Smooth muscle cell (in vitro differentiated cells): ENCODE results near the gene LTBP4. TPM values are rescaled to one million over a fixed set of nuclear protein-coding genes. Genes with fewer than 3 reads are reported as not detected.
A peak's percentile ranks its signal among the peaks of the same experiment; 100 is the strongest.
"Not testable (repeated sequence)": the region's sequence is repeated elsewhere in the genome, so short reads cannot be mapped to it uniquely, and the experiment has no call there.

Experiments used
- DNase-seq: peaks from one replicate; lab custom pipeline; 2025; ENCODE audit not compliant: unreplicated experiment; lab: John Stamatoyannopoulos, UW
- H2AFZ ChIP-seq: fragments of 200-600 bp; sonication (generic); 2 replicates; pipeline ENCODE4 v1.6.0; 2016; ENCODE audit warnings: antibody characterized with exemption, low read depth, mild to moderate bottlenecking
- H3F3A ChIP-seq: fragments of 200-600 bp; sonication (generic); 2 replicates; pipeline ENCODE4 v1.6.0; 2017; ENCODE audit warnings: antibody characterized with exemption, low read depth
- H3K27ac ChIP-seq: fragments of 200-600 bp; sonication (generic); 2 replicates; pipeline ENCODE4 v1.5.1; 2016; ENCODE audit warnings: low read depth, mild to moderate bottlenecking
- H3K27me3 ChIP-seq: fragments of 200-600 bp; sonication (generic); 2 replicates; pipeline ENCODE4 v1.6.1; 2016; ENCODE audit warnings: low read depth, mild to moderate bottlenecking
- H3K36me3 ChIP-seq: fragments of 200-600 bp; sonication (generic); 2 replicates; pipeline ENCODE4 v1.5.1; 2016; ENCODE audit warnings: low read depth
- H3K4me1 ChIP-seq: fragments of 200-600 bp; sonication (generic); 2 replicates; pipeline ENCODE4 v1.5.1; 2016; ENCODE audit warnings: low read depth
- H3K4me2 ChIP-seq: fragments of 200-600 bp; sonication (generic); 2 replicates; pipeline ENCODE4 v1.6.0; 2016; ENCODE audit warnings: mild to moderate bottlenecking
- H3K4me3 ChIP-seq: fragments of 200-600 bp; sonication (generic); 2 replicates; pipeline ENCODE4 v1.5.1; 2016; ENCODE audit warnings: mild to moderate bottlenecking
- H3K79me2 ChIP-seq: fragments of 200-600 bp; sonication (generic); 2 replicates; pipeline ENCODE4 v1.6.0; 2016; ENCODE audit warnings: low read depth, mild to moderate bottlenecking
- H3K9ac ChIP-seq: fragments of 200-600 bp; sonication (generic); 2 replicates; pipeline ENCODE4 v1.6.0; 2016; ENCODE audit warnings: low read depth
- H3K9me3 ChIP-seq: fragments of 200-600 bp; sonication (generic); replicated peaks from 2 replicates; pipeline ENCODE4 v1.5.1; 2016; ENCODE audit warnings: low read depth
- H4K20me1 ChIP-seq: fragments of 200-600 bp; sonication (generic); 2 replicates; pipeline ENCODE4 v1.6.0; 2016; ENCODE audit warnings: low read depth
- WGBS: methylation state at CpG from one replicate; pipeline ENCODE4 v1.1.7; 2016; ENCODE audit warnings: low lambda C conversion rate; 5-methylcytosine and 5-hydroxymethylcytosine counted together
- polyA plus RNA-seq: library from polyadenylated mRNA; unstranded; fragments of >200 nt; fragmentation: Nextera tagmentation; extraction: Ambion mirVana; gene quantifications from 2 replicates; pipeline ENCODE4 v1.2.1, GENCODE V29; 2016
- total RNA-seq: library from RNA; depleted of rRNA; stranded (reverse); fragments of >200 nt; gene quantifications from 2 replicates; pipeline ENCODE4 v1.2.3, GENCODE V29; 2014
- TF ChIP-seq, protein P1 (sequence below): fragments of 200-600 bp; sonication (generic); IDR thresholded peaks from 2 replicates; pipeline ENCODE4 v1.5.1; 2017; ENCODE audit warnings: borderline replicate concordance, mild to moderate bottlenecking, antibody characterized with exemption; ENCODE audit not compliant: insufficient read depth, poor library complexity, severe bottlenecking

The LTBP4 gene
- total and polyA plus RNA-seq, 2 experiments from 2014 or later, result 38.5 to 188 TPM

DNA sequence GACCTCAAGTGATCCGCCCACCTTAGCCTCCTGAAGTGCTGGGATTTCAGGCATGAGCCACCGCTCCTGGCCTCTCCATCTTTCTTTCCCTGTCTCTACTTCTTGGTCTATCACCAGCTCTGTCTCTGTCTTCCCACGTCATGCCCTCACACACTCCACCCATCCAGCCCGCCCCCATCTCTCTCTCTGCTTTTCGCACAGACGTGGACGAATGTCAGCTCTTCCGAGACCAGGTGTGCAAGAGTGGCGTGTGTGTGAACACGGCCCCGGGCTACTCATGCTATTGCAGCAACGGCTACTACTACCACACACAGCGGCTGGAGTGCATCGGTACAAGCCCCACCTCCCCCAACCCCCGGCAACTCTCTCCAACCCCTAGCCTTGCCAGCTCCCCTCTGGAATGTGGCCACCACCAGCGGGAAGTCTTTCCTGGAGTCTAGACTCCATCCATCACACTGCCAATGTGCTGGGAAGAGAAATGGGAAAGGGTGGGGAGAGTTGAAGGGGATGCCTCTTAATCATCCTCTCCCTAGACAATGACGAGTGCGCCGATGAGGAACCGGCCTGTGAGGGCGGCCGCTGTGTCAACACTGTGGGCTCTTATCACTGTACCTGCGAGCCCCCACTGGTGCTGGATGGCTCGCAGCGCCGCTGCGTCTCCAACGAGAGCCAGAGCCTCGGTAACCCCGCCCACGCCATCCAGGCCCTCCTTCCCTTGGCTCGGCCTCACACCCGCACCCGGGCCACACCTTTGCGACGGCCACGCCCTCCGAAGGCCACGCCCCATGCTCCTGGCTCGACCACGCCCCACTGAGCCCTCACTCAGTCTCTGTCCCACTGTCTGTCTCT, 22.5 kb downstream of the LTBP4 start:
- Histone ChIP-seq H3K27me3 (no peaks in the 10 kb centered on the region), H3K9me3 (no peaks in the 10 kb centered on the region), H4K20me1 (peaks cover 41% of the 10 kb centered on the region), H3K79me2 (no peaks in the 10 kb centered on the region), H3K4me1 (peaks cover 9% of the 10 kb centered on the region), H3K36me3 (no peaks in the 10 kb centered on the region), H2AFZ (no peak overlapping the region), H3K27ac (peak overlapping the region; percentile 19), H3K4me2 (no peak overlapping the region), H3K4me3 (no peak overlapping the region), H3F3A (no peaks in the 10 kb centered on the region), H3K9ac (no peak overlapping the region)
- DNase-seq, result no peak
- 30% methylated on average over 41 of the region's 41 CpGs for WGBS
- TF ChIP-seq, protein P1, sequence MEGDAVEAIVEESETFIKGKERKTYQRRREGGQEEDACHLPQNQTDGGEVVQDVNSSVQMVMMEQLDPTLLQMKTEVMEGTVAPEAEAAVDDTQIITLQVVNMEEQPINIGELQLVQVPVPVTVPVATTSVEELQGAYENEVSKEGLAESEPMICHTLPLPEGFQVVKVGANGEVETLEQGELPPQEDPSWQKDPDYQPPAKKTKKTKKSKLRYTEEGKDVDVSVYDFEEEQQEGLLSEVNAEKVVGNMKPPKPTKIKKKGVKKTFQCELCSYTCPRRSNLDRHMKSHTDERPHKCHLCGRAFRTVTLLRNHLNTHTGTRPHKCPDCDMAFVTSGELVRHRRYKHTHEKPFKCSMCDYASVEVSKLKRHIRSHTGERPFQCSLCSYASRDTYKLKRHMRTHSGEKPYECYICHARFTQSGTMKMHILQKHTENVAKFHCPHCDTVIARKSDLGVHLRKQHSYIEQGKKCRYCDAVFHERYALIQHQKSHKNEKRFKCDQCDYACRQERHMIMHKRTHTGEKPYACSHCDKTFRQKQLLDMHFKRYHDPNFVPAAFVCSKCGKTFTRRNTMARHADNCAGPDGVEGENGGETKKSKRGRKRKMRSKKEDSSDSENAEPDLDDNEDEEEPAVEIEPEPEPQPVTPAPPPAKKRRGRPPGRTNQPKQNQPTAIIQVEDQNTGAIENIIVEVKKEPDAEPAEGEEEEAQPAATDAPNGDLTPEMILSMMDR, result no peak

DNA sequence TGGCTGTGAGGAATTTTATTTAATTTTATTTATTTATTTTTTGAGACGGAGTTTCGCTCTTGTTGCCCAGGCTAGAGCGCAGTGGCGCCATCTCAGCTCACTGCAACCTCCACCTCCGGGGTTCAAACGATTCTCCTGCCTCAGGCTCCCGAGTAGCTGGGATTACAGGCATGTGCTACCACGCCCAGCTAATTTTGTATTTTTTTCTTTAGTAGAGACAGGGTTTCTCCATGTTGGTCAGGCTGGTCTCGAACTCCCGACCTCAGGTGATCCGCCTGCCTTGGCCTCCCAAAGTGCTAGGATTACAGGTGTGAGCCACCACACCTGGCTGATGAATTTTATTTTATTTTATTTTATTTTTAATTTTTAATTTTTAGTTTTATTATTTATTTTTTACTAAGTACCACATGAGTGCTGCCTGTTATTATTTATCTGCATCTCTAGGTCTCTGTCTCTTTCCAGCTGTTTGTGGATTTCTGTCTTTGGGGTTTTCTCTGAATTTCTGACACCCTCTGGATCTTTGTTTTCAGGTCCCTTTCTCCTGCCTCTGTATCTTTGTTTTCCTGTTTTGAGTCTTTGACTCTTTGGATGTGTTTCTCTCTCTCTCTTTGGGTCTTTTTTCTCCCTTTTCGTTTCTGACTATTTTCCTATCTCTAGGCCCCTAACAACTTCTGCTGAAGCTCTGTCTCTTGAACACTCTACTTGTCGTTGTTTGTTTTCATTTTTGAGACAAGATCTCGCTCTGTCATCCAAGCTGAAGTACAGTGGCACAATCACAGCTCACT, 23.4 kb downstream of the LTBP4 start:
- H3F3A ChIP-seq, DNase-seq, H3K36me3 ChIP-seq, H3K79me2 ChIP-seq, H3K4me2 ChIP-seq, H3K4me1 ChIP-seq, H3K4me3 ChIP-seq, H3K9me3 ChIP-seq, H3K9ac ChIP-seq, H2AFZ ChIP-seq, H3K27ac ChIP-seq, H3K27me3 ChIP-seq: not testable (repeated sequence)
- WGBS, result 85% methylated on average over 14 of the region's 14 CpGs
- H4K20me1 ChIP-seq, result peaks cover 32% of the 10 kb centered on the region

DNA sequence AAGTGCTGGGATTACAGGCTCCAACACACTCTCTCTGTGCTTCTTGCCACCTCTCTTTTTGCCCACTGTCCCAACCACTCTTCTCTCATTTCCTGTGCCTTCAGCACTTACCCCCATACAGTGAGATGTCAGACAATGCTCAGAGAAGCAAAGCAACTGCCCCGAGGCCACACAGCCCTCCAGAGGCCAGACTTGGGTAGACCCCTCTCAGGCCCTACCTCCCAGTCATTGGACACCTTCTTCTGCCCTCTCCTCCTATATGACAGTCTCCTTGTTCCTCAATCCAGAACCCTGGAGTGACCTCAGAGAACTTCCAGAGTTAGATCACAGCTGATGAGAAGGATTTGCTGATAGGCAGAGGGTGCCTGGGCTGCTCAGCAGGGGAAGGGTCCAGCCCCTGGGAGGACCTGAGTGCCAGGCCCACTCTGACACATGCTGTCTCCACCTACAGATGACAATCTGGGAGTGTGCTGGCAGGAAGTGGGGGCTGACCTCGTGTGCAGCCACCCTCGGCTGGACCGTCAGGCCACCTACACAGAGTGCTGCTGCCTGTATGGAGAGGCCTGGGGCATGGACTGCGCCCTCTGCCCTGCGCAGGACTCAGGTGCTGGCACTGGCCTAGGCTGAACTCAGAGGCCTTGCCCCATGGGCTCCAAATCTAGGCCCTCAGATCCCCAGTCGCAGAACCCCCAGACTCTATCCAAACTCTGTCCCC, 24.4 kb downstream of the LTBP4 start:
- TF ChIP-seq, protein P1, result no peak
- H3K36me3 ChIP-seq, result no peaks in the 10 kb centered on the region
- WGBS, result 67% methylated on average over 7 of the region's 7 CpGs
- H3K27ac ChIP-seq, result no peak overlapping the region
- DNase-seq, result no peak
- H4K20me1 ChIP-seq, result peaks cover 31% of the 10 kb centered on the region
- H3K4me1 ChIP-seq, result peaks cover 9% of the 10 kb centered on the region
- no peaks in the 10 kb centered on the region for H3K27me3 ChIP-seq
- H3K79me2 ChIP-seq, result no peaks in the 10 kb centered on the region
- no peak overlapping the region for H3K4me2 ChIP-seq
- no peak overlapping the region for H3K9ac ChIP-seq
- no peak overlapping the region for H3K4me3 ChIP-seq
- H3K9me3 ChIP-seq, result no peaks in the 10 kb centered on the region
- no peaks in the 10 kb centered on the region for H3F3A ChIP-seq
- no peak overlapping the region for H2AFZ ChIP-seq

DNA sequence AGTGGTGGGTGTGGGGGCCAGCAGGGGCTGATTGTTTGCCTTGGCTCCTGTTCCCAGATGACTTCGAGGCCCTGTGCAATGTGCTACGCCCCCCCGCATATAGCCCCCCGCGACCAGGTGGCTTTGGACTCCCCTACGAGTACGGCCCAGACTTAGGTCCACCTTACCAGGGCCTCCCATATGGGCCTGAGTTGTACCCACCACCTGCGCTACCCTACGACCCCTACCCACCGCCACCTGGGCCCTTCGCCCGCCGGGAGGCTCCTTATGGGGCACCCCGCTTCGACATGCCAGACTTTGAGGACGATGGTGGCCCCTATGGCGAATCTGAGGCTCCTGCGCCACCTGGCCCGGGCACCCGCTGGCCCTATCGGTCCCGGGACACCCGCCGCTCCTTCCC, 25.7 kb downstream of the LTBP4 start:
- no peaks in the 10 kb centered on the region for H3K36me3 ChIP-seq
- no peak overlapping the region for H3K9ac ChIP-seq
- no peaks in the 10 kb centered on the region for H3K27me3 ChIP-seq
- H3K79me2 ChIP-seq, result no peaks in the 10 kb centered on the region
- H3K4me1 ChIP-seq, result peaks cover 9% of the 10 kb centered on the region
- H2AFZ ChIP-seq, result no peak overlapping the region
- TF ChIP-seq, protein P1, result no peak
- H4K20me1 ChIP-seq, result peaks cover 21% of the 10 kb centered on the region
- DNase-seq, result no peak
- 97% methylated on average over 17 of the region's 24 CpGs for WGBS
- no peaks in the 10 kb centered on the region for H3F3A ChIP-seq
- no peak overlapping the region for H3K27ac ChIP-seq
- no peak overlapping the region for H3K4me2 ChIP-seq
- H3K4me3 ChIP-seq, result no peak overlapping the region
- no peaks in the 10 kb centered on the region for H3K9me3 ChIP-seq
